ENCODE measurements around the gene HIPK1.
"Not testable (repeated sequence)": the region's sequence is repeated elsewhere in the genome, so short reads cannot be mapped to it uniquely, and the experiment has no call there.

The HIPK1 gene

DNA sequence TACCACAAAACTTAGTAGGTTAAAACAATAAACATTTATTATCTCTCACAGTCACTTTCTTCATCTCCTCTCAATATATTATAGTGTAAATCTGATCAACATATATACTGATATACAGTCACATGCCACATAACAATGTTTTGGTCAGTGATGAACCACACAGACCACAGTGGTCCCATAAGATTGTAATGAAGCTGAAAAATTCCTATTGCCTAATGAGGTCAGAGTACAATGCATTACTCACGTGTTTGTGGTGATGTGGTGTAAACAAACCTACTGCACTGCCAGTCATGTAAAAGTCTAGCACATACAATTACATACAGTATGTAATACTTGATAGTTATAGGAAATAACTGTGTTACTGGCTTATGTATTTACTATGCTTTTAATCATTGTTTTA, 80.3 kb downstream of the HIPK1 start:
- DNase-seq (ENCODE audit: low read depth in 3 of 3, low spot score in 1 of 3): no peak

DNA sequence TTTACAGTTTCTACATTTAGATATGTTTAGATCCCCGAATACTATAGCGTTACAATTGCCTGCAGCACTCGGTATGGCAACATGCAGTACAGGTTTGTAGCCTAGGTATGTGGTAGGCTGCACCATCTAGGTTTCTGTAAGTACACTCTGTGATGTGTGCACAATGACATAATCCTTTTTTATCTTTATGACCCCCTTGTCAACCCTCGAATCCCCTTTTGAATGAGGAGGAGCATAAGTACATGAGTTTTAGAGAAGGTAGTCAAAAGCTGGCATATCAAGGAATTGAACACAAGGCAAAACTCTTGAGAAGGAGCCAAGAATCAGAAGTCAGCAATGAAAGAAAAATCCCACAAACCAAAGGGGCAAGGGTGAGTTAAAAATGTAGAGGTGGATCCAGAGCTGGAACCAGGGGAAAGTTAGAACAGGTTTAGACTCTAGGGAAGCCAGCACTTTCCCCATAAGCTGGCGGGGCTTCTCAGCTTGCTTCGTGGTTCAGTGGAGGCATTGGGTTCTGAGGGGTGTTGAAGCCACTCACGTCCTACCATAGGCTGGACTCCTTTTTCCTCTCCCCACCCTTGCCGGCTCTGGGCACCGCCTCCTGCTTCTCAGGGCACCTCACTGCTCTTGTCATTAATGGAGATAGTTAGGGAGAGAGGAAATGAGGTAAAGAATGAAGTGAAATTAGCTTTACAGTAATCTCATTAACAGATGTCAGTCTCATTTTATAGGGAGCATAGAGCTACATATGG, 81.5 kb downstream of the HIPK1 start:
- DNase-seq (ENCODE audit: low read depth in 3 of 3, low spot score in 1 of 3): no peak

DNA sequence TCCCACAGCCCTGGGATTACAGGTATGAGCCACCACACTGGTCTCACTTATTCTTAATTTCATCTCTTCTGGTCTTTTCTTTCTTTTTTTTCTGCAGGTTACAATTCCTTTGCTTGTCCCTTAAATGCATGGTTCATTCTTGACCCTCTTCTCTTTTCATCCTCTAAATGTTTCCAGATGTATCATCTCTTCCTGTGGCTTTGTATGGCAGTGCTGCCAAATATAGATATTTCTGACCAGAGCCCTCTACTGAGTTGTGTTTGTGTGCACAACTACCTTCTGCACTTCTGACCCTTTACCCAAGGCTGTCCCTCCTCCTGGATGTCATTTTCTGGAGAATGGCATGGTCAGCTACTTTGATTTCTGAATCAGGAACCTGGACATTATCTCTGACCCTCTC, 82.7 kb downstream of the HIPK1 start:
- no peak for DNase-seq (ENCODE audit: low read depth in 3 of 3, low spot score in 1 of 3)

DNA sequence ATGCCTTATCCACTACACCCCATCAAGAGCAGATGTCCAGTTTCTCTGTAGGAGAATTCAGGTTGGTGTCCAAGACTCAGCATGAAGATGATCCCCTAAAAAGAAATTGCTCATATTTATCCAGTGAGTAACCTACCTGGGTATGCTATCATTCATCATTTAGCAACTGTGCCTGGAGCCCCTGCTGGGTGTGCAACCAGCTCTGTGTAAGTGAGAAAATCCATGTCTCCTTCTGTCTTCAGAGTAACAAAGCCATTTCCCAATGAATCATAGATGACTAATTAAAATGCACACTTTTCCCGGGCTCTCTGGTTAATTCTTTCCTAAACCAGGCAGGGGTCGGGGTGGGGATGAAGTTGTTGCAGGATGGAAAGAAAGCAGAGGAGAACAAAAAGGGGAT, 86.0 kb downstream of the HIPK1 start:
- no peak for DNase-seq (ENCODE audit: low read depth in 3 of 3, low spot score in 1 of 3)

DNA sequence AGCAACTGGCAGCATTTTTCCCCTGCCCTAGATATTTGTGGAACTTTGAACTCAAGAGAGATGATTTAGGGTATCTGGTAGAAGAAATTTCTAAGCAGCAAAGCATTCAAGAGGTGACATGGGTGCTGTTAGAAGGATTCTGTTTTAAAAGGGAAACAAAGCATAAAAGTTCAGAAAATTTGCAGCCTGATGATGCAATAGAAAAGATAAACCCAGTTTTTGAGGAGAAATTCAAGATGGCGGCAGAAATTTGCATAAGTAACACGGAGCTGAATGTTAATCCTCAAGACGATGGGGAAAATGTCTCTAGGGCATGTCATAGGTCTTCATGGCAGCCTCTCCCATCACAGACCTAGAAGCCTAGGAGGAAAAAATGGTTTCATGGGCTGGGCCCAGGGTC, 90.6 kb downstream of the HIPK1 start:
- not testable (repeated sequence) for DNase-seq (ENCODE audit: low read depth in 3 of 3, low spot score in 1 of 3)

DNA sequence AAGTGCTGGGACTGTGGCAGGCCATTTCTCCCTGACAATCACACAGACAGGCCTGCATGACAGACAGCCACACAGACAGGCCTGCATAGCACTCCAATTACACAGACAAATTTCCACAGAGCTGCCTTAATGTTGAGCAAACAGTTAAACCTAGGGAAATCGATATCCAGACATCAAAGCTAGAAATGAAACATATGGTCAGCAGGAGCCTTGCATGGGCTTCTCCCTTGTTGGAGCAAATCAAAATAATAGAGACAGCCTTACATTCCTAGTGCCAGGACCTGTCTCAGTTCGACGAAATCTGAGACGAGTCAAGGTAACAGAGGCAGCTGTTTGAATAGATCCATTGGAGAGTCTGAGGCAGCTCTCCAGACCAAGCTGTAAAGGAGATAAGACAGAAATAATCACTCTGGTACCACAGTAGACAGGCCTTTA, 92.6 kb downstream of the HIPK1 start:
- no peak for DNase-seq (ENCODE audit: low read depth in 3 of 3, low spot score in 1 of 3)

DNA sequence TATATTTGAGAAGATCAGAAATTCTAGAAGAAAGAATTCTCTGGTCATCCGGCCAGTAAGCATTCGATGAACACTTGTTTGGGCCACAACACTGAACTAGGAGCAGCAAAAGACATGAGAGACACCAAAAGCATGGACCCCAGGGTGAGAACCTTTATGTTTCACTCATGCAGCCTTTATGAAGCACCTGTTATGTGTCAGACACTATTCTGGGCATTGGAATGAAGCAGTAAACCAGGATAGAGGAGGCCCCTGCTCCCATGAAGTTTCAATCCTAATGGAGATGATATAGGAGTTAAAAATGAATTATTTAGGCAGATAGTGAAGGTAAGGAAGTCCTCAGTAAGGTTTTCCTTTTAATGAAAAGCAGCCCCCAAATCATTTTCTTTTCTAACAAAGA, 93.8 kb downstream of the HIPK1 start:
- no peak for DNase-seq (ENCODE audit: low read depth in 3 of 3, low spot score in 1 of 3)

DNA sequence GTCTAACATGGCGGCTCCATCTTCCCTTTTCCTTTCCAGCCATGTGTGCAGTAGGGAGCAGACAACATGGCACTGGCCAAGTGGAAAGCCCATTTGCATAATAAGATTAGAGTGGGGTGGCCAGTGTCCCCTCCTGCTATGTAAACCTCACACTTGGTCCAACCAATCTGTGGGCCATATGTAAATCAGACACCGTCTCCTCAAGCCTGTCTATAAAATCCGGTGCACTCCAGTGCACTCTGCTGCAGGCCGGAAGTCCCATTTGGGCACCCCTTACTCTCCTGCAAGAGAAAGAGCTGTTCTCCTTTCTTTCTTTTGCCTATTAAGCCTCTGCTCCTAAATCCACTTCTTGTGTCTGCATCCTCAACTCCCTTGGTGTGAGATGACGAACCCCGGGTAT, 94.3 kb downstream of the HIPK1 start:
- no peak for DNase-seq (ENCODE audit: low read depth in 3 of 3, low spot score in 1 of 3)

DNA sequence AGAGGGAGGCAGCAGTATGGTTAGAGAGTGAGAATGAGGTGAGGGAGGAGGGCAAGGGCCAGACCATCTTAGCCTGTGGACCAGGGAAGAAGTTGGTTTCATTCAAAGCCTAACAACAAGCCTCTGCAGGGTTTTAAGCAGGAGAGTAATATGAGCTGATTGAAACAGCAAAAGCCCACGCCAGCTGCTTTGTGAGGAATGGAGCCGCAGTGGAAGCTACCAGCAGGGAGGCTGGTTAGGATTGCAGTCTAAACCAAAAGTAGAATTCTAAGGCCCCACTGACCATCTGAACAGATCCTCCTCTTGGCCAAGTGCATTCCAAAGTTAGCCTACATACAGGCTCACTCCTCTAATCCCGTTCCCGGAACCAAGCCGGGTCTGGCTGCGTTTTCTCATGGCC, 94.9 kb downstream of the HIPK1 start:
- no peak for DNase-seq (ENCODE audit: low read depth in 3 of 3, low spot score in 1 of 3)

DNA sequence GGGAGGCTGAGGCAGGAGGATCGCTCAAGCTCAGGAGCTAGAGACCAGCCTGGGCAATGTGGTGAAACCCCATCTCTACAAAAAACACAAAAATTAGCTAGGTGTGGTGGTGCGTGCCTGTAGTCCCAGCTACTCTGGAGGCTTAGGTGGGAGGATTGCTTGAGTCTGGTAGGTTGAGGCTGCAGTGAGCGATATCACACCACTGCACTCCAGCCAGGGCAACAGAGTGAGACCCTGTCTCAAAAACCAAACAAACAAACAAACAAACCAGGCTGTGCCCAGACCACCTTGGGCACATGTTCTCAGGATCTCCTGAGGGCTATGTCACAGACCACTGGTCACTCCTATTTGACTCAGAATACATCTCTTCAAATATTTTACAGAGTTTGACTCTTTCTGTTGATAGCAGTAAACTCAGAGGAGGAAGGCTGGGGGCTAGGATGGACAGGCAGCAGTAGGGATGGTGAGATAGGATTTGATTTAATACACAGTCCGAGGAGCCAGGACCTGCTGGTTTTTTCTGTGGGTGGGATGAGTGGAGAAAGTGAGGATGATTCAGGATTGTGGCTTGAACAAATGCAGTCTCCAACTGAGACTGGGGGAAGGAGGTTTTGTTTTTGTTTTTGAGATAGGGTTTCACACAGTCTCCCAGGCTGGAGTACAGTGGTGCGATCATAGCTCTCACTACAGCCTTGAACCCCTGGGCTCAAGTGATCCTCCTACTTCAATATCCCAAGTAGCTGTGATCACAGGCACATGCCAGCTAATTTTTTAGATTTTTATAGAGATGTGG, 96.7 kb downstream of the HIPK1 start:
- no peak for DNase-seq (ENCODE audit: low read depth in 3 of 3, low spot score in 1 of 3)

DNA sequence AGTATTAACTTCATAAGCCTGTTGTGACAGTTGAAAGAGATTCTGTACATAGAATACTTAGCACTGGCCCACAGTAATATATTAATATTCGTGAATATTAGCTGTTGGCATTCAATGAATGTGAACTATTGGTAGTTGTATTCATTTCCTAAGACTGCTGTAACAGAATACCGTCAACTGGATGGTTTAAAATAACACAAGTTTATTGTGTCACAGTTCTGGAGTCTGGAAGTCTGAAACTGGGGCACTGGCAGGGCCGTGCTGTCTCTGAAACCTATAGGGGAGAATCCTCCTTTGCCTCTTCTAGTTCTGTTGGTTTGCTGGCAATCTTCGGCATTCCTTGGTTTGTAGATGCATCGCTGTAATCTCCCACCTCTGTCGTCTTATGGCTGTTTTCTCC, 97.7 kb downstream of the HIPK1 start:
- DNase-seq (ENCODE audit: low read depth in 3 of 3, low spot score in 1 of 3): no peak
